SH-SY5Y (cell line): ENCODE results near the gene MRPL20.

ENCODE experiments used
- GATA2 ChIP-seq: IDR thresholded peaks from 2 replicates; pipeline ENCODE4 v1.6.1; 2011; ENCODE audit warnings: mild to moderate bottlenecking, low read depth, low read length
- GATA3 ChIP-seq: IDR thresholded peaks from 2 replicates; pipeline ENCODE4 v1.6.1; 2011; ENCODE audit warnings: low read depth, mild to moderate bottlenecking, low read length, moderate library complexity

- TF ChIP-seq GATA2 (no peak), GATA3 (no peak)
Measured at GRCh38 chr1:1441002-1441888, 34.2 kb upstream of the MRPL20 start.
